Erythroblast (primary cell): ENCODE measurements around the gene HMGCS1.
"Not testable (repeated sequence)": the region's sequence is repeated elsewhere in the genome, so short reads cannot be mapped to it uniquely, and the experiment has no call there.

Experiments
- DNase-seq, 2 experiments: peaks; one replicate each; lab custom pipeline; 2025; lab: John Stamatoyannopoulos, UW
- GATA1 ChIP-seq: IDR thresholded peaks from 2 replicates; pipeline ENCODE4 v1.6.1; 2011; ENCODE audit warnings: low read depth, mild to moderate bottlenecking, control low read depth, low read length, moderate library complexity
- POLR2A ChIP-seq: IDR thresholded peaks from 2 replicates; pipeline ENCODE4 v1.6.1; 2011; ENCODE audit warnings: mild to moderate bottlenecking, low read length

The HMGCS1 gene

DNA sequence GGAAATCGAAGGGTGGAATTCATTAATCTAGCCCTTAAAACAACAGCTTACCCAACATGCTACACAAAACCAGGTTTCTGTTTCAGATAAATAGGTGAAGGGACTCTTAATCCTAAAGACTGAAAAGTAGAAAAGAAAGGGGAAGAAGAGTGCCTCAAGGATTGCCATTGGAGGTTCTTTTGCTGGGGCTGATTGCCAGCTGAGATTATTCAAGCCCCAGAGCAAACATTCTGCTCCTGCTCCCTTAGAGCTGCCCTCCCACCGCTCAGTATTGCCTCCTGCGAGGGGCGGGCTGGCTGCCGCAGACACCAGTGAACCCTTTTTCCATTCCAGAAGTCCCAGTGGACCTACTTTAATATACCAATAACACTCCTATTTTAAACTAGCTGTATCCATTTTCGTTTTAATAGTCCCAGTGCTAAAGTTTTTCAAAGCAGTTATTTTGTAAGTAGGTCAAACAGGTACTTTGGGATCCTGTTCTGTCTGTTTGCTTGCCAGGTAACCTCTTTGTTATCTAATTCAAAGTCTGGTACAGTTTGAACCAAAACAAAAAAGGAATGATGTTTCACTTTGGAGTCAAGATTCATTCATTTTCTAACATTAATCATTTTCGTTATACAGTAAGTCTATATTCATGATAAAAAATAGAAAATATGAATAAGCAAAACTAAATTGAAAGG, 38.6 kb downstream of the HMGCS1 start:
- TF ChIP-seq POLR2A = no peak
- no peak for TF ChIP-seq GATA1
- DNase-seq = peak in 1 of 2 experiments; percentile 5

DNA sequence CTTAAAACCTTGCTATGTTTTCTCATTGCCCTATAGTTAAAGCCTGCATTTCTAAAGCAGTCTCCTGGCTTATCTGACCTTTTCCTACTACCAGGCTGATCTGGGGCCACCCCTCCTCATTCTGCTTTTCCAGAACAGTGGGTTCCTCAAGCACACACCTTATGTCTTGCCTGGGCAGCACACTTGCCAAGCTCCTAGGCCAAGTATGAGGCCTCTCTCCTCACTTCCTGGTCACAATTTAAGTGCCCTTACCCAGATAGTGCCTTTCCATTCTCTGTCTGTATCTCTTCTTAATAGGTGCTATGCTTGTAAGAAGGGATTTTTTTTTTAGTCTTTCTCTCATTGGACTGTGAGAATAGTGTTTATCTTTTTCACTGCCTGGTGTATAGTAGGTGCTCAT, 39.7 kb downstream of the HMGCS1 start:
- no peak for DNase-seq
- no peak for TF ChIP-seq POLR2A

DNA sequence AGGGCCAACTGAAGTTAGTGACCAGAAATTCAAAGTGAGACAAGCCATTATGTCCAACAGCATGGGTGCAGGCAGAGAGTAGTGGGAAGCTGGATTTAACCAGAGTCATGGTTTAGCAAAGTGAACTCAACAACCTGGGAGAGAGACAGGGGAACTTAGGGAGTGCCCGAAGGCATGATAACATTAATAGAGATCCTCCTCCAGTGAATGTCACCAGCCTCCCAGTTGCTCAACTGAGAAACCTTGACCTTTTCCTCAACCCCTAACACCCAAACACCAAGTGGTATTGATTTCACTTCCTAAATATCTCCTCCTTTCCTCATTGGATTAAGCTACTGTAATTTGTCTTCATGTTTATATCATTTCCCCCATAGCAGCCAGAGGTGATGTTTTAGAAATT, 42.6 kb downstream of the HMGCS1 start:
- TF ChIP-seq POLR2A = no peak
- DNase-seq = no peak

DNA sequence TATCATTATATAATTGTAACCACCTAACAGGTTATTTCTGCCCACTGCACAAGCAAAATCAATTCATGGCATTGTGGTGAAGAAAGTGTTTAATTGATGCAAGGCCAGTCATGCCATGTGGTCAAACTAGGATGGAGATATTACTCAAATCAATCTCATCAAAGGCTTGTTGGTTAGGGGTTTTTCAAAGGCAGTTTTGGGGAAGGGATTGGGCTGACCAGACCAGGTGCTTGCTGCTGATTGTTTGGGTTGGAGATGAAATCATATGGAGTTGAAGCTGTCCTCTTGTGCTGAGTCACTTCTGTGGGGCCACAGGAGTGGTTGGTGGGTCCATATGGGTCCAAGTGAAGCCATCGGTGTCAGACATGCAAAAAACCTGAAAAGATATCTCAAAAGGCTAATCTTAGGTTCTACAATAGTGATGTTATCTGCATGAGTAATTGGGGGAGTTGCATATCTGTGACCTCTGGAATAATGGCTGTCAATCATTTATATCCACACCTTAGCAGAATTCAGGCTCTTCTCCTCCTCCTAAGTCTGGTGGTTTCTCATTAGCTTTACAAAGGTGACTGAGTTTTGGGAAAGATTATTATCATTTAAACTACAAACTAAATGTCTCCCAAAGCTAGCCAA, 44.9 kb downstream of the HMGCS1 start:
- no peak for TF ChIP-seq GATA1
- TF ChIP-seq POLR2A = no peak
- DNase-seq = no peak

DNA sequence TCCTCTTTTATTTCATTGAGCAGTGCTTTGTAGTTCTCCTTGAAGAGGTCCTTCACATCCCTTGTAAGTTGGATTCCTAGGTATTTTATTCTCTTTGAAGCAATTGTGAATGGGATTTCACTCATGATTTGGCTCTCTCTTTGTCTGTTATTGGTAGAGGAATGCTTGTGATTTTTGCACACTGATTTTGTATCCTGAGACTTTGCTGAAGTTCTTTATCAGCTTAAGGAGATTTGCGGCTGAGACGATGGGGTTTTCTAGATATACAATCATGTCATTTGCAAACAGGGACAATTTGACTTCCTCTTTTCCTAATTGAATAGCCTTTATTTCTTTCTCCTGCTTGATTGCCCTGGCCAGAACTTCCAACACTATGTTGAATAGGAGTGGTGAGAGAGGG, 50.9 kb downstream of the HMGCS1 start:
- not testable (repeated sequence) for DNase-seq

DNA sequence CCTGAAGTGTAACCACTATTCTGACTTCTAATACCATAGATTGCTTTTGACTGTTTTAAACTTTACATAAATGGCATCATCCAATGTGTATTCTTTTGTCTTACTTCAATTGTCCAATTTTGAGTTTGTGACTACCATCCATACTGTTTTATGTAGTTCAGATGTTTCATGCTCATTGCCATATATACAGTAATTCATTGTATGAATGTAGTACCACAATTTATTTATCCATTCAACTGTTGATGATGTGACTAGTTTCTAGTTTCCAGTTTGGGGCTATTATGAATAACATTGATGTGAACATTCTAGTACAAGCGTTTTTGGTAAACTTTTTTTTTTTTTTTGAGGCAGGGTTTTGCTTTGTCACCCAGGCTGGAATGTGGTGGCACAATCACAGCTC, 55.1 kb downstream of the HMGCS1 start:
- no peak for DNase-seq
- no peak for TF ChIP-seq GATA1

DNA sequence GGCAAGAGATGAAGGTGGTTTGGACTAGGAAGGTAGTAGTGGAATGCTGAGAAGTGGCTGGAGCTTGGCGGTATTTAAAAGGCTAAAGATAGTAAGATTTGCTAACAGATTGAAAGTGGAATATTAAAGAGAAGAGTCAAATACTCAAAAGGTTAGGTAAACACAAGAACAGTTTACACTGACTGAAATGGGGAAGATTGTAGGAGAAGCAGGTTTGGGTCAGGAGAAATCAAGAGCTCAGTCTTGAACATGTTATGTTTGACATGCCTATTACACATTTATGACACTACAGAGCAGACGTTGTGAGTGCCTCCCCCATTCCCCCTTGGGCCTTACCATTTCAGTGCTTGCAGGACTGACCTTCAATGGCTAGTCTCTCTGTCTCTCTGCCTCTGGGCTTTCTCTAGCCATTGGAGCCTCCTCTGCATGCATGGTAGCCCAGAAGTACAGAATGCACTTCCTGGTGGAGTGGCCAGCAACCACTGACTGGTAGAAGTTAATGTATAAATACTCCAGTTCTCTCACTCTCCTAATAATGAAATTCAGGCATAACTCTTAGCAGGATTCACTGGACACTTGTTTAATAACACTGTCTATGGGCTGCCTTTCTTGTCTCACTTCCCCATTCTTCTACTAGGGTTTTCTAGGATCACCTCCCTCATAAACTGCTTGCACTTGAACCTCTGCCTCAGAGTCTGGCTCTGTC, 56.8 kb downstream of the HMGCS1 start:
- DNase-seq = no peak
- no peak for TF ChIP-seq GATA1
- TF ChIP-seq POLR2A = no peak

DNA sequence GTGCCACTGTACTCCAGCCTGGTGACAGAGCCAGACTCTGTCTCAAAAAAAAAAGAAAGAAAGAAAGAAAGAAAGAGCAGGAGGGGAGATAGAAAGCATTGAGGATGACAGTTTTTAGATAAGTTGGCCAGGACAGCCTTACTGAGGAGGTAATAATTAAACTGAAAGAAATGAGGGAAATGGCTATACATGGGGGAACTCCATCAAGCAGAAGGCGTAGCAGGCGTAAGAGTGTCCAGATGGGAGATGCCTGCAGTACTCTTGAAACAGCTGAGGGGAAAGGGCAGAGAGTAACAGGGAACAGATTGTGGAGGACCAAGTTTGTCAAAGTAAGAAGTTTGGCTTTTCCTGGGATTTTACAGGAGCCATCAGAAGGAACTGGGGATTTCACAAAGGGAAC, 57.5 kb downstream of the HMGCS1 start:
- TF ChIP-seq GATA1 (no peak), POLR2A (no peak)

DNA sequence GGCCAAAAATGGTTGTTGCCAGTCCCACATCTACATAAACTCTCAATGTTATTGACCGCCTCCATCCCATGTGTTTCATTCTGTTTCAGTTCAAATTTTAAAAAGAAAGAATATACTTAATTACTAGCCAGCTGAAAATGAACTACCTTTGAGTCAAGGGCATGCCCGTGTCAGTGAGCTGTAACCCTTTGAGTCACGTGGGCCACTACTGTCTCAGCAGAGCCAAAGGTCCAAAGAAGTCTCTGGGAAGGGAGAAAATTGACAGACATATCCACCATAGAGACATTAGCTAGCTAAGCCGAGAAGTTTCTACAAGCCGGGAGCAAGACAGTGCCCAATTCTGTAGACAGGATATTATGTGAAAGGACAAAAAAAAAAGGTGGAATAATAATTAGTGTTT, 61.5 kb downstream of the HMGCS1 start:
- no peak for DNase-seq
- no peak for TF ChIP-seq GATA1
- no peak for TF ChIP-seq POLR2A

More for the DNA sequence above, 57.5 kb downstream of the HMGCS1 start:
- DNase-seq = no peak

DNA sequence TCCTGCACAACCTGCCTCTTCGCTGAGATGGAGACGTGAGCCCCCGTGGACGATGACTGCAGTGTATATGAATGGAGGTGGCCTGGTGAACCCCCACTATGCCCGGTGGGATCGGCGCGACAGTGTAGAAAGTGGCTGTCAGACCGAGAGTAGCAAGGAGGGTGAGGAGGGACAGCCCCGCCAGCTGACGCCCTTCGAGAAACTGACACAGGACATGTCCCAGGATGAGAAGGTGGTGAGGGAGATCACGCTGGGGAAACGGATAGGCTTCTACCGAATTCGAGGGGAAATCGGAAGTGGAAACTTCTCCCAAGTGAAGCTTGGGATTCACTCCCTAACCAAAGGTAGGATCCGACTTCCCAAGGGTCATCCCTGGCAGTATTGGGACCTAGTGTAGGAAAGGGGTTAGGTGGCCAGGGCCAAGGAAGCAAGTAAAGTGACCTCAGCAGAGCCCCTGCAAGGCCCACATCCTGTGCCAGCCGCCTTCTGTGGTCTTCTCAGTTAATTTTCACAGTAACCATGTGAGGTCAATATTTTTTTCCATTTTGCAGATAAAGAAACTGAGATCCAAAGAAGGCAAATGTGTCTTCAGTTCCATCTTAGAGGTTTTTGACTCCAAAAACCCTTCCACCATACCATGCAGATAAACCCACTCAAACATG, 67.4 kb downstream of the HMGCS1 start:
- no peak for DNase-seq
- no peak for TF ChIP-seq GATA1
- TF ChIP-seq POLR2A = no peak

DNA sequence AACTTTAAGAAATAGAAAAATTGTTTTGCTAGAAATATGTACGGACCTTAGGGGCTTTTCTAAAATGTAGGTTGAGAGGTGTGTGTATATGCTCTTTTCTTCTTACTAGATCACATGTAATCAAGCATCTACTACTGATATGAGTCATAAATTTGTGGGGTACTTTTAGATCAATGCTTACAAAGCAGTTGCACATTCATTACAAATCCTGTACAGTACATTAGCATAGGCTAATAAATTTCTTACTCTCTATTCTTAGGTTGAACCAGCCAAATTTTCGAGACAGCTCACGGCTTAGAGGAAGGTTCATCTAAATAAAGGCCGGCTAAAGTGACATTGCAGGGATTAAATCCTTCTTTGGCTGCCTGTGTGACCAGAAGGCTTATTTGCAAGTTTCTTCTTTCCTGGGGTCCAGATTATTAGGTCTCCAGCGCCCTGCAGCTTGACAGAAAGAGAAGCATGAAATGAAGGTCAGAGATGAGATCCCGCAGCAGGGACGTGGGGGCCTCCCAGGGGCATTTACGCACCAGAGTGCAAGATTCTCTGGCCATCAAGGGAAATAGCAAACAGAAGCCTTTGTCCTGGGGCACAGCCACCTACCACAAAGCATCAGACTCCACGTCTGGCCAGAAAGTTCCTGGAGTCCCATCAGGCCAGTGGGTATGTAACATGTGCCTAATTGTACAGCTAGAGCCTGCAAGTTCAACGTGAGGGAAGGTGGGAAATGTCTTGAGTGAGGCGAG, 68.2 kb downstream of the HMGCS1 start:
- no peak for DNase-seq
- no peak for TF ChIP-seq POLR2A
- TF ChIP-seq GATA1 = no peak

DNA sequence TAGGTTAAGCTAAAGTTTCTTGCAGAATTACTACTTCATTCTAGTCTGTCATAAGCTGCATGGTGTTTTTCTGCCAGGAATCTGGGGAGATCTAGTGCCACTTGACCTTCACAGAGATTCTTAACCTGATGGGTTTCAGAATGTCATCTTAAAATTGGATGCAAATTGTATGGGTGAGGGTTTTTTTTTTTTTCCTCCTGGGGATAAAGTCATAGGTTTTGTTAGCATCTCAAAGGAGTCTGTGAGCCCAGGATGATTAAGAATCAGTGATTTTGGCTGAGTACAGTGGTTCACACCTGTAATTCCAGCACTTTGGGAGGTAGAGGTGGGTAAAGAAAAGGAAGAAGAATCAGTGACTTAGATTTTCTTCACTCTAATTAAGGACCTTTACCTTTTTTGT, 69.9 kb downstream of the HMGCS1 start:
- no peak for TF ChIP-seq POLR2A
- no peak for TF ChIP-seq GATA1
- no peak for DNase-seq

DNA sequence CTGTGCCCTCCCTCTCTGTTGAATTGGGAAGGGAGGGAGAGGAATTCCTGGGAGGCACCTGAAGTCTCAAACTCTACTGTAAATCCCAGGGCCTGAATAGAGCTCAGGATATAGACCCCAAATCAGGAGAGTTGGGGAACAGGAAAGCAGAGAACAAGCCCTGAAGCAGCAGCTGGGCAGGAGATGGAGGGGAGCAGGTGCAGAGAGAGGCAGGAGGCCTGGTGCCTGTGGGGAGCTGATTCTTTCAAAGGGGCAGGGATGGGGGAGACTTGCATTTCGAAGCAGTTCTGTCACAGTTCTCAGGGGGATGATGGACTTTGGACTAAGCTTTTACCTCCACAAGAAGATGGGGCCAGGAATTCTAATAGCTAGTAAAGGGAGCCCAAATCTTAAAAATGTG, 71.0 kb downstream of the HMGCS1 start:
- TF ChIP-seq GATA1 (no peak), POLR2A (no peak)
- no peak for DNase-seq
